BLaER1 (cell line): ENCODE measurements around the gene ZNF606.

ENCODE experiments used
- H3K27ac ChIP-seq: shearing (Covaris generic); formaldehyde crosslinking; 2 replicates; pipeline ENCODE4 v1.8.1; 2022
- H3K27me3 ChIP-seq: shearing (Covaris generic); formaldehyde crosslinking; 2 replicates; pipeline ENCODE4 v1.8.1; 2022
- H3K36me3 ChIP-seq: shearing (Covaris generic); formaldehyde crosslinking; 2 replicates; pipeline ENCODE4 v1.8.1; 2022
- H3K4me1 ChIP-seq: shearing (Covaris generic); formaldehyde crosslinking; 2 replicates; pipeline ENCODE4 v1.8.1; 2022
- H3K4me2 ChIP-seq: shearing (Covaris generic); formaldehyde crosslinking; 2 replicates; pipeline ENCODE4 v1.8.1; 2022
- H3K4me3 ChIP-seq: shearing (Covaris generic); formaldehyde crosslinking; 2 replicates; pipeline ENCODE4 v1.8.1; 2022
- H3K9ac ChIP-seq: shearing (Covaris generic); formaldehyde crosslinking; 2 replicates; pipeline ENCODE4 v1.8.1; 2022
- H3K9me3 ChIP-seq: shearing (Covaris generic); formaldehyde crosslinking; 2 replicates; pipeline ENCODE4 v1.8.1; 2022
- H4K20me1 ChIP-seq: shearing (Covaris generic); formaldehyde crosslinking; 2 replicates; pipeline ENCODE4 v1.8.1; 2022
- Cebpa-rat ChIP-seq: shearing (Covaris generic); IDR thresholded peaks from 2 replicates; pipeline ENCODE4 v1.8.1; 2022

Gene ZNF606

DNA sequence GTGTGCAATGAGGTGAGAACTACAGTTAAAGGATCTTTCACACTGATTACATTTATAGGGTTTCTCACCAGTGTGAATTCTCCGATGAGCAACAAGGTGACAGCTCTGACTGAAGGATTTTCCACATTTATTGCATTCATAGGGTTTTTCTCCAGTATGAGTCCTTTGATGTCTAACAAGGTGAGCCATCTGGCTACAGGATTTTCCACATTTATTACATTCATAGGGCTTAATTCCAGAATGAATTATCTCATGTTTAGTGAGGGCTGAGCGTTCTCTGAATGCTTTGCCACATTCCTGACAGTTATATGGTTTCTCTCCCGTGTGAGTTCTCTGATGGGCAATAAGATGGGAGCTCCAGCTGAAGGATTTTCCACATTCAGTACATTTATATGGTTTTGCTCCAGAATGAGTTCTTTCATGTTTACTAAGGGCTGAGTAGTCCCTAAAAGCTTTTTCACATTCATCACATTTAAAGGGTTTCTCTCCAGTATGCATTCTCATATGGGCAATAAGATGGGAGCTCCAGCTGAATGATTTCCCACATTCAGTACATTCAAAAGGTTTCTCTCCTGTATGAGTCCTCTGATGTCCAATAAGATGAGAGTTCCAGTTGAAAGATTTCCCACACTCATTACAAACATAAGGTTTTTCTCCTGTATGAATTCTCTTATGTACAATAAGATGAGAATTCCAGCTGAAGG is 23.9 kb downstream of the ZNF606 start:
- no peaks in the 10 kb centered on the region for H3K27me3 ChIP-seq
- H3K4me2 ChIP-seq, result no peak overlapping the region
- H3K36me3 ChIP-seq, result peaks cover 100% of the 10 kb centered on the region
- no peak for TF ChIP-seq Cebpa-rat
- no peaks in the 10 kb centered on the region for H3K4me1 ChIP-seq
- H4K20me1 ChIP-seq, result no peaks in the 10 kb centered on the region
- no peak overlapping the region for H3K9ac ChIP-seq
- peaks cover 100% of the 10 kb centered on the region for H3K9me3 ChIP-seq
- H3K4me3 ChIP-seq, result peak overlapping the region; percentile 49
- H3K27ac ChIP-seq, result no peak overlapping the region

DNA sequence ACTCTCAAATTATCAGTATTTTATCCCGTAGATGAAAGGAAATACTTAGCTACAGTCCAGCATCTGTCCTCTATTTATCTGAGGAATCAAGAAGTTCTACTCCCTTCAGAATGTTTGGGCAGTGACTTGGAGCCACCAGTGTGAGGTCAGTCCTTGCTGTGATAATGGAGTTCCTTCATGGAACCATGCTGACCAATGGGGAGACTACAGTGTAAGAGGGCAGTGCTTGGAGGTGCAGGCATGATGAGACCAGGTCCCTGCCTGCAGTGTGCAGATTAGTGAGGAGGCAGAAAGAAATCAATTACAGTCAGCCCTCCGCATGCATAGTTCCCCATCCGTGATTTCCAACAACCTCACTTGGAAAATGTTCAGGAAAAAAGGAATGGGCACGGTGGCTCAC is 28.2 kb downstream of the ZNF606 start, which contains the start of gene C19orf18:
Gene C19orf18, minus strand, starts transcription at position 101 of the 400 bp plus-strand sequence. CDS start 102 bp downstream, outside the sequence.
- no peak within 1 kb of the TSS for H3K4me2 ChIP-seq
- no peaks in the 10 kb centered on the region for H3K27me3 ChIP-seq
- no peaks in the 10 kb centered on the region for H3K4me1 ChIP-seq
- 0 out of 2 replicates have a peak within 1 kb of the TSS, but pooled peaks have one; percentile 33 for H3K4me3 ChIP-seq
- no peak within 1 kb of the TSS for H3K27ac ChIP-seq
- H3K9me3 ChIP-seq, result peaks cover 100% of the 10 kb centered on the region
- H4K20me1 ChIP-seq, result no peaks in the 10 kb centered on the region
- H3K9ac ChIP-seq, result no peak within 1 kb of the TSS
- H3K36me3 ChIP-seq, result peaks cover 96% of the 10 kb centered on the region
- no peak for TF ChIP-seq Cebpa-rat

DNA sequence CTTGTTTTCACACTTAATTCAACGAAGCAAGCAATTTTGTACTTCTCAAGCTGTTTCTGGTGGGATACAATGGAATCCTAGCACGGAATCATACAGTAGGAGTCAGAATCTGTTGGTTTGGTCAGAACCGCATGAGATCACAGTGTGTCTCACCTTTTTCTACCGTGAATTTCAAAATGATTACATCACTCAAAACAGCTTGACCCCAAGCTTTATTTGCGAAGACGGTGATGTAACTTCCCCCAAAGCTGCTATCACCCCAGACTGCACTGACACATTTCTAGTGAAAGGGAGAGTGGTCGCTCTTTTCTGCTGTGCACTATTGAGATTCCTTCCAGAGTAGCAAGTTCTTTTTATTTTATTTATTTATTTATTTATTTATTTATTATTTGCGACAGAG is 37.9 kb downstream of the ZNF606 start:
- no peaks in the 10 kb centered on the region for H3K27me3 ChIP-seq
- no peak overlapping the region for H3K4me3 ChIP-seq
- no peak overlapping the region for H3K4me2 ChIP-seq
- H3K36me3 ChIP-seq, result peaks cover 52% of the 10 kb centered on the region
- no peak overlapping the region for H3K9ac ChIP-seq
- H3K27ac ChIP-seq, result no peak overlapping the region
- H3K9me3 ChIP-seq, result peaks cover 98% of the 10 kb centered on the region
- H3K4me1 ChIP-seq, result no peaks in the 10 kb centered on the region
- H4K20me1 ChIP-seq, result no peaks in the 10 kb centered on the region
- no peak for TF ChIP-seq Cebpa-rat

DNA sequence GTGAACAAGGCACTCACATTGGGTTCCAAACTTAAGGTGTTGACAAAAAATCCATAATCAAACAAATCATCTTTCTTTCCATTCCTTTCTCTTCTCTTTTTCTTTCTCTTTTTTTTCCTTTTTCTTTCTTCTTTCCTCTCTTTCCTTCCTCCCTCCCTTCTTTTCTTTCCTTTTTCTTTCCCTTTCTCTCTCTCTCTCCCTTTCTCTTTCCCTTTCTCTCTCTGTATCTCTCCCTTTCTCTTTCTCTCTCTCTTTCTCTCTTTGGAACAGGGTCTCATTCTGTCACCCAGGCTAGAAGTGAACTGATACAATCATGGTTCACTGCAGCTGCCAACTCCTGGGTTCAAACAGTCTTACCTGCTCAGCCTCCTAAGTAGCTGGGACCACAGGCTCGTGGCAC is 40.8 kb downstream of the ZNF606 start:
- no peak overlapping the region for H3K9ac ChIP-seq
- no peaks in the 10 kb centered on the region for H3K4me1 ChIP-seq
- H3K36me3 ChIP-seq, result peaks cover 41% of the 10 kb centered on the region
- no peak overlapping the region for H3K27ac ChIP-seq
- H3K9me3 ChIP-seq, result peaks cover 98% of the 10 kb centered on the region
- H3K4me2 ChIP-seq, result no peak overlapping the region
- TF ChIP-seq Cebpa-rat, result no peak
- H4K20me1 ChIP-seq, result no peaks in the 10 kb centered on the region
- no peaks in the 10 kb centered on the region for H3K27me3 ChIP-seq
- no peak overlapping the region for H3K4me3 ChIP-seq

DNA sequence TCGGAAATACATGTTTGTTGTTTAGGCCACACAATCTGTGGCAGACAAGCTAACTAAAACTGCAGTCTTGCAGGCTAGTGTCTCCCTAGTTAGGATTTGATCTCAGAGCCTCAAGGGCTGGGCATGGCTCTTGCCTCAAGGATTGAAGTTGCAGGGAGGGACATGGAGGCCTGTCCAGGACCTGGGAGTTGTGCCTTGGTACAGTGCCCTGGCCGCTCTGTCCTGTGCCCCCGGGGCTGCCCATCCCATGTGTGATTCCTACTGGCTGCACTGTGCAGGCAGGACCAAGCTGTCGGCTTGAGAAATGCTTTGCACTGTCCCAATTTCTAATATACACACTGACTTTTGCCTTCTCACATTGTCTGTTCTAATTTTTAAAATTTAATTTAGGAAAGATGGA is 47.6 kb downstream of the ZNF606 start:
- H3K27ac ChIP-seq, result no peak overlapping the region
- 0 out of 2 replicates have a peak, but pooled peaks cover 15% of the 10 kb centered on the region for H3K36me3 ChIP-seq
- H3K4me1 ChIP-seq, result no peaks in the 10 kb centered on the region
- no peak for TF ChIP-seq Cebpa-rat
- H4K20me1 ChIP-seq, result no peaks in the 10 kb centered on the region
- no peak overlapping the region for H3K4me3 ChIP-seq
- H3K4me2 ChIP-seq, result no peak overlapping the region
- no peaks in the 10 kb centered on the region for H3K27me3 ChIP-seq
- no peak overlapping the region for H3K9ac ChIP-seq
- H3K9me3 ChIP-seq, result peaks cover 88% of the 10 kb centered on the region

DNA sequence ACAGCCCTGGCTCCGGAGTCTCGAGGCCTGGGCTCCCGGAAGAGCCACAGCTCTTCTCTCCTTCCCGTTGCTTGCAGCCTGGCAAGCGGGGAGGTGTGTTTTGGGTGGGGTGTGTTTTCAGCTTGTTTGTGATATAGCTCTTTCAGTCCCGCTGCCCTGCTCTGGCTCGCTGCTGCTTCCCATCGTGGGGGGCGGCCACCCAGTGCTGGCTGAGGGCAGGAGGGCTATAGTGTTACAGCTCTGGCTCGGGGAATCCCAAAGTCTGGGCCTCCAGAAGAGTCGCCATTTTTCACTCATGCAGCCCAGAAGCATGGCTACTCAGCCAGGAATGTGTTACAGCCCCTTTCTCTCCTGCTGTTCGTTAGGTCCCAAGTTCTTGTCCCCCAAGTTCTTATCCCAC is 52.9 kb downstream of the ZNF606 start:
- Histone ChIP-seq H3K4me1 (peaks cover 20% of the 10 kb centered on the region), H3K27me3 (no peaks in the 10 kb centered on the region), H3K4me2 (no peak overlapping the region), H3K9ac (no peak overlapping the region), H3K9me3 (peaks cover 74% of the 10 kb centered on the region), H3K4me3 (no peak overlapping the region), H4K20me1 (peaks cover 26% of the 10 kb centered on the region), H3K36me3 (peaks cover 14% of the 10 kb centered on the region), H3K27ac (no peak overlapping the region)
- TF ChIP-seq Cebpa-rat, result no peak

DNA sequence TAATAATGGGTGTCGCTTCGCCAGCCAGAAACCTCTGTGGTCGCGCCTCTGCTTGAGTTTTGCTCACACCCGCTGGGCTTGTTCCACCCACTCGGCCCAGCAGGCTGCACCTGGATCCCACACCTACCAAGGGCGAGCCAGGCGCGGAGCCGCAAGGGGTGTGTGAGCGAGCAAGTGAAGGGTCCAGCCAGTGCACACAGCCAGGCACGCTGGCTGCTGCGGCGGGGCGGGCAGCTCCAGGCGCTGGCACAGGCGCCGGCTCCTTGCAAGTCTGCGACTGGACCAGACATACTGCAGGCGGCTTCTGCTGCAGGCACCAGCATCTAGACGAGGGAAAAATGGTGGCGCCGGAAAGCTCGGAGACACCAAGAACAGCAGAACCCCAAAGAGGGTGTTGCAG is 53.3 kb downstream of the ZNF606 start:
- Histone ChIP-seq H3K9me3 (peaks cover 76% of the 10 kb centered on the region), H3K4me2 (no peak overlapping the region)
- TF ChIP-seq Cebpa-rat, result no peak

DNA sequence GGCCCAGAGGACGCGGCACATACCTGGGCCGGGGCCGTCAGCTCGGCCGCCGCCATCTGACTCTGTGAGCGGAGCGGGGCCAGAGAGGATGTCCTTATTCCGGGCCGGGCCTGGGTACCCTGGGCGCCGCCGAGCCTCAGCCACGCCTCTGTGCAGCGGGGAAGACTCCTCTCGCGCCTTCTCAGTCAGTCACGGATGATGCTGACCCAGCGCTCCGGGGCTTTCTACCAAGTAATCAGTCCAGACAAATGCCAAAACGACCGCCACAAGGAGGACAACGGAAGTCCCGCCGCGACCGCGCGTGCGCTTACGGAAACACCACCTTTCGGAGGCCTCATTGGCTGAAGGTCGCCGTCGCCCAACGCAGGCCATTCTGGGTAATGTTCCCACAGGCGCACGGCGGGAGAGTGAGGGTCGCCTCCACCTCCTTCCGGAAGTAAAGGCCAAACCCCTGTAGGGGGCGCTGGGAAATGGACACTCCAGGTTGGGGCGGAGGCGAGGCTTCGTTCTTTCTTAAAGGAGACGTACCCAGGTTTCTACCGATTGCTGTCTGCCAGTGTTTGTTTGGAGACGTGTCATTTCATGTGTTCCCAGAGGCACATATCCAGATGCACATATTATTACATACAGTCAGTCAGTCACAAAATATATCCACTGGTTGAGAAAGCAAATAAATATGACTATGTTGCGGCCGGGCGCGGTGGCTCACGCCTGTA is 55.0 kb downstream of the ZNF606 start, which contains the start of gene ZNF256:
Gene ZNF256, minus strand, starts transcription at position 288 of the 716 bp plus-strand sequence. Its CDS starts 232 bp downstream, at position 56.
- peak within 1 kb of the TSS; percentile 98 for H3K9ac ChIP-seq

More for the DNA sequence above, 53.3 kb downstream of the ZNF606 start:
- Histone ChIP-seq H3K9ac (no peak overlapping the region), H4K20me1 (peaks cover 30% of the 10 kb centered on the region), H3K27me3 (no peaks in the 10 kb centered on the region), H3K4me1 (peaks cover 20% of the 10 kb centered on the region), H3K27ac (no peak overlapping the region), H3K4me3 (no peak overlapping the region), H3K36me3 (peaks cover 18% of the 10 kb centered on the region)

DNA sequence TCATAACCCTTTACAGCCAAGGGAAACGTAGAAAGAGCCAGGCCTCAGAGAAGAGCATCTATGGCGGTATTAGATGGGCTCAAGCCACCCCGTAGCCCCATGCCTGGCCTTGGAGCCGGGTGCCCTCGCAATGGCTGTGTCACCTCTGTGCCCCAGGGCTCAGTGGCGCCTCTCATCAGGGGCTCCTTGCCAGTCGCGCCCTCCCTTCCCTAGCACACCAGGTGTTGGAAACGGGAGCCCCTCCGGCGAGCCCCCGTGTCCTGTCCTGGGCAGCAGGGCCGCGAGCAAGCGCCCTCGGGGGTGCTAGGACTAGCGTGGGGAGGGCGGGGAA is 55.6 kb downstream of the ZNF606 start:
- Histone ChIP-seq H3K9me3 (peaks cover 80% of the 10 kb centered on the region), H3K27ac (peak overlapping the region; percentile 95), H3K4me1 (peaks cover 20% of the 10 kb centered on the region), H3K36me3 (peaks cover 41% of the 10 kb centered on the region), H3K4me3 (peak overlapping the region; percentile 100), H4K20me1 (peaks cover 31% of the 10 kb centered on the region), H3K4me2 (peak overlapping the region; percentile 99), H3K9ac (peak overlapping the region; percentile 98), H3K27me3 (no peaks in the 10 kb centered on the region)
- TF ChIP-seq Cebpa-rat, result no peak

More for the DNA sequence above, 55.0 kb downstream of the ZNF606 start, which contains the start of gene ZNF256:
- Histone ChIP-seq H3K9me3 (peaks cover 79% of the 10 kb centered on the region), H3K27me3 (no peaks in the 10 kb centered on the region), H3K4me2 (peak within 1 kb of the TSS; percentile 99), H3K27ac (peak within 1 kb of the TSS; percentile 95), H3K36me3 (peaks cover 36% of the 10 kb centered on the region), H4K20me1 (peaks cover 31% of the 10 kb centered on the region), H3K4me3 (peak within 1 kb of the TSS; percentile 100), H3K4me1 (peaks cover 20% of the 10 kb centered on the region)
- no peak for TF ChIP-seq Cebpa-rat

DNA sequence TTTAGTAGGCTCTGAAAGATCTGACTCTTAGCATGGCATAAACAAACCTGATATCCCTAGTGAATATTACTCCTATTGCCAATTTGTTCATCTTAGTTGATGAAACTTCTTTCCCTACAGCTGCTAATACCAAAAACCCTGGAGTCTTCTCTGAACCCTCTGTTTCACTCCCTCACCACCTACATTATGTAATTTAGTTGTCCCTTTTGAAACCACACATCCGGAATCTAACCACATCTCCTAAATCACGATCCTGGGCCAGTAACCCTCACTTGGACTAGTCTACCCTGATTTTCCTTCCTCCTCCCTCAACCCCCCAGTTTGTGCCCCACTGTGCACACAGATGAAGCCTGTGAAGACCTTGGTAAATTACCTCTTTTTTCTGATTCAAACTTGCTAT is 56.3 kb downstream of the ZNF606 start:
- Histone ChIP-seq H3K9ac (peak overlapping the region; percentile 98), H3K4me1 (peaks cover 20% of the 10 kb centered on the region), H3K4me2 (peak overlapping the region; percentile 99), H3K36me3 (peaks cover 48% of the 10 kb centered on the region), H3K4me3 (peak overlapping the region; percentile 100), H3K27me3 (no peaks in the 10 kb centered on the region), H4K20me1 (peaks cover 31% of the 10 kb centered on the region), H3K9me3 (peaks cover 85% of the 10 kb centered on the region), H3K27ac (no peak overlapping the region)
- no peak for TF ChIP-seq Cebpa-rat
